ENCODE results near the gene BAAT. TPM values are rescaled to one million over a fixed set of nuclear protein-coding genes. Genes with fewer than 3 reads are reported as not detected.
A peak's percentile ranks its signal among the peaks of the same experiment; 100 is the strongest.

The BAAT gene
- total and polyA plus RNA-seq, 9 of the 15 experiments (the other 6 are each of a cell fraction or from before 2014, with no cell fraction given) = 0.17 to 0.76 (median 0.32) TPM

GRCh38 chr9:101371813-101372212 is 13.0 kb downstream of the BAAT start:
- DNase-seq (ENCODE audit: extremely low read depth in 1 of 4, low spot score in 3 of 4) = no peak
- in situ Hi-C loops (cut with MboI) = no loop called here
- Histone ChIP-seq H3K9me1 (ENCODE audit: control insufficient read depth, insufficient read depth, low read length) (no peaks in the 10 kb centered on the region), H3K4me1 (replicated peaks in 1 of 2; ENCODE audit: control insufficient read depth in 2 of 2, insufficient read depth in 2 of 2, low read length in 2 of 2) (peaks cover 13 to 26% of the 10 kb centered on the region in 2 experiments; a peak in 4 of 5 replicates), H4K20me1 (replicated peaks; ENCODE audit: control insufficient read depth, insufficient read depth, low read length) (no peaks in the 10 kb centered on the region), H3K9ac (ENCODE audit: insufficient read depth in 1 of 2, low read depth in 2 of 2, low read length in 2 of 2) (no peak overlapping the region), H3K4me3 (no peak overlapping the region), H3K79me2 (ENCODE audit: control insufficient read depth, insufficient read depth, low read length) (no peaks in the 10 kb centered on the region), H3K4me2 (ENCODE audit: insufficient read depth, low read length) (no peak overlapping the region), H3K36me3 (ENCODE audit: control insufficient read depth, insufficient read depth, low read length) (no peaks in the 10 kb centered on the region), H2AFZ (ENCODE audit: low read depth, low read length) (no peak overlapping the region), H3K27ac (ENCODE audit: extremely low read depth, low read depth, low read length) (no peak overlapping the region), H3K9me3 (replicated peaks; ENCODE audit: control insufficient read depth, insufficient read depth, low read depth, low read length) (no peaks in the 10 kb centered on the region), H3K27me3 (ENCODE audit: control insufficient read depth in 2 of 2, insufficient read depth in 2 of 2, low read length in 2 of 2) (no peaks in the 10 kb centered on the region)
- intact Hi-C loops (cut with micrococcal nuclease) = no loop called here
- BruUV-seq (replicated peaks) = no TSS peak
- ChIA-PET POLR2A (interaction anchor here (0.5 to 1.7 kb wide), 3 partner anchors 10 to 115 kb away, joined by 4 to 8 read pairs (median 5); a partner anchor contains a TSS), CTCF (ENCODE audit: low intra/inter-chr PET ratio) (no interaction called here)
- no peak for ATAC-seq
- WGBS (ENCODE audit: insufficient coverage, low coverage, missing lambda C conversion rate) = 79% methylated on average over 3 of the region's 3 CpGs
- FAIRE-seq = no peak
- TF ChIP-seq NCOA6 (IDR thresholded peaks at IDR 0.05) (no peak), KDM1A (IDR thresholded peaks at IDR 0.05) (0 out of 4 replicates have a peak, but pooled peaks of 1 of the 2 experiments have one; percentile 44), RBM25 (IDR thresholded peaks at IDR 0.05; ENCODE audit: low read depth, low read length, severe bottlenecking) (peak; percentile 84), BCOR (IDR thresholded peaks at IDR 0.05) (peak; percentile 76), ZNF146 (CRISPR knock-in tag; IDR thresholded peaks at IDR 0.05; ENCODE audit: unreplicated experiment) (peak; percentile 96)

- in situ Hi-C loops (cut with MboI) = no loop called here
- no peak overlapping the region for H3K27ac ChIP-seq (ENCODE audit: extremely low read depth, low read depth, low read length)
- no peak overlapping the region for H3K4me3 ChIP-seq
- H4K20me1 ChIP-seq (replicated peaks; ENCODE audit: control insufficient read depth, insufficient read depth, low read length) = no peaks in the 10 kb centered on the region
- no peaks in the 10 kb centered on the region for H3K9me3 ChIP-seq (replicated peaks; ENCODE audit: control insufficient read depth, insufficient read depth, low read depth, low read length)
- H3K4me2 ChIP-seq (ENCODE audit: insufficient read depth, low read length) = 0 out of 2 replicates have a peak overlapping the region, but pooled peaks have one; percentile 1
- POLR2A ChIA-PET = no interaction called here
- H3K27me3 ChIP-seq (ENCODE audit: control insufficient read depth in 2 of 2, insufficient read depth in 2 of 2, low read length in 2 of 2) = no peaks in the 10 kb centered on the region
- no TSS peak for BruUV-seq (replicated peaks)
- WGBS (ENCODE audit: insufficient coverage, low coverage, missing lambda C conversion rate) = 21% methylated on average over 2 of the region's 2 CpGs
- H3K36me3 ChIP-seq (ENCODE audit: control insufficient read depth, insufficient read depth, low read length) = no peaks in the 10 kb centered on the region
- H3K4me1 ChIP-seq (replicated peaks in 1 of 2; ENCODE audit: control insufficient read depth in 2 of 2, insufficient read depth in 2 of 2, low read length in 2 of 2) = peaks cover 16 to 40% of the 10 kb centered on the region in 2 experiments
- peak; percentile 67 for ATAC-seq
- intact Hi-C loops (cut with micrococcal nuclease) = no loop called here
- no peak overlapping the region for H2AFZ ChIP-seq (ENCODE audit: low read depth, low read length)
- no peaks in the 10 kb centered on the region for H3K9me1 ChIP-seq (ENCODE audit: control insufficient read depth, insufficient read depth, low read length)
- peak; percentile 91 for FAIRE-seq
- DNase-seq (ENCODE audit: extremely low read depth in 1 of 4, low spot score in 3 of 4) = peak in 1 of 4 experiments; percentile 72
- H3K9ac ChIP-seq (ENCODE audit: insufficient read depth in 1 of 2, low read depth in 2 of 2, low read length in 2 of 2) = no peak overlapping the region; a peak in 1 of 4 replicates
- CTCF ChIA-PET (ENCODE audit: low intra/inter-chr PET ratio) = no interaction called here
- no peaks in the 10 kb centered on the region for H3K79me2 ChIP-seq (ENCODE audit: control insufficient read depth, insufficient read depth, low read length)
- TF ChIP-seq ZBTB2 (IDR thresholded peaks at IDR 0.05) = no peak
- TF ChIP-seq C11orf30 (IDR thresholded peaks at IDR 0.05; ENCODE audit: low read depth) = peak; percentile 70; the same call in 1 of the 2 replicates
- no peak for TF ChIP-seq PURB (CRISPR knock-in tag; IDR thresholded peaks at IDR 0.05; ENCODE audit: low read depth)
- TF ChIP-seq ZFP91 (CRISPR knock-in tag; IDR thresholded peaks at IDR 0.05) = no peak
- TF ChIP-seq TEAD1 (CRISPR knock-in tag; IDR thresholded peaks at IDR 0.05) = no peak
- no peak for TF ChIP-seq TARDBP (IDR thresholded peaks at IDR 0.05)
- no peak for TF ChIP-seq EZH2 (IDR thresholded peaks at IDR 0.05; ENCODE audit: borderline replicate concordance, low read depth, low read length)
- TF ChIP-seq FOXJ2 (tag; IDR thresholded peaks at IDR 0.05) = peak; percentile 95
Observed at GRCh38 chr9:101369884-101370531, 14.8 kb downstream of the BAAT start.

Data from K562 (cell line).